ENCODE data around the gene ST6GAL2. TPM values are rescaled to one million over a fixed set of nuclear protein-coding genes. Genes with fewer than 3 reads are reported as not detected.

The ST6GAL2 gene
- total RNA-seq, 1 experiment from 2014 or later = 11.0 TPM

- TF ChIP-seq AR (CRISPR knock-in tag; IDR thresholded peaks at IDR 0.05) = no peak
- no peak for TF ChIP-seq USF2 (CRISPR knock-in tag; IDR thresholded peaks at IDR 0.05)
- no peak for TF ChIP-seq CREM (CRISPR knock-in tag; IDR thresholded peaks at IDR 0.05)
- no peak for TF ChIP-seq ZNF121 (CRISPR knock-in tag; IDR thresholded peaks at IDR 0.05)
- TF ChIP-seq ZNF138 (CRISPR knock-in tag; conservative IDR thresholded peaks at IDR 0.05) = no peak
- no peak for TF ChIP-seq PRDM15 (CRISPR knock-in tag; IDR thresholded peaks at IDR 0.05)
- TF ChIP-seq GRHL2 (CRISPR knock-in tag; IDR thresholded peaks at IDR 0.05; ENCODE audit: insufficient replicate concordance, severe bottlenecking) = no peak
Measured at GRCh38 chr2:106830191-106830590, 55.8 kb downstream of the ST6GAL2 start (continued).

- peaks cover 12% of the 10 kb centered on the region for H3K9me3 Mint-ChIP-seq
- H3K4me3 Mint-ChIP-seq = no peak overlapping the region
- ATAC-seq = no peak
- DNase-seq (ENCODE audit: low spot score) = no peak
- H3K27me3 Mint-ChIP-seq (ENCODE audit: low read depth) = no peaks in the 10 kb centered on the region
- H3K36me3 Mint-ChIP-seq = peaks cover 42% of the 10 kb centered on the region
- peaks cover 5% of the 10 kb centered on the region; the same call in 1 of the 2 replicates for H3K4me1 Mint-ChIP-seq
- TF ChIP-seq NR2C2 (CRISPR knock-in tag; IDR thresholded peaks at IDR 0.05) = no peak
- no peak for TF ChIP-seq MXD4 (CRISPR knock-in tag; IDR thresholded peaks at IDR 0.05; ENCODE audit: borderline replicate concordance)
- no peak for TF ChIP-seq E2F4 (CRISPR knock-in tag; IDR thresholded peaks at IDR 0.05; ENCODE audit: borderline replicate concordance, low read depth)
- no peak for TF ChIP-seq MYBL2 (CRISPR knock-in tag; IDR thresholded peaks at IDR 0.05)
- no peak for TF ChIP-seq PRRX2 (CRISPR knock-in tag; IDR thresholded peaks at IDR 0.05)
- no peak for TF ChIP-seq FOXP4 (CRISPR knock-in tag; IDR thresholded peaks at IDR 0.05)
- no peak for TF ChIP-seq AFF4 (CRISPR knock-in tag; IDR thresholded peaks at IDR 0.05; ENCODE audit: borderline replicate concordance)
- no peak for TF ChIP-seq ZNF532 (CRISPR knock-in tag; IDR thresholded peaks at IDR 0.05; ENCODE audit: borderline replicate concordance)
- TF ChIP-seq RELA (CRISPR knock-in tag; IDR thresholded peaks at IDR 0.05; ENCODE audit: borderline replicate concordance) = no peak
- H3K27ac Mint-ChIP-seq = no peak overlapping the region
- CTCF ChIA-PET = no interaction called here
- POLR2A ChIA-PET = no interaction called here
Measured at GRCh38 chr2:106828119-106828518, 57.8 kb downstream of the ST6GAL2 start.

Data from WTC11 (cell line).